ENCODE measurements around the gene FA2H.
"Not testable (repeated sequence)": the region's sequence is repeated elsewhere in the genome, so short reads cannot be mapped to it uniquely, and the experiment has no call there.

FA2H gene

GRCh38 chr16:74720579-74720978 is 54.0 kb downstream of the FA2H start:
- DNase-seq, result no peak

- DNase-seq, result no peak
Measured at GRCh38 chr16:74718741-74719610, 55.6 kb downstream of the FA2H start.

- no peak for DNase-seq
Measured at GRCh38 chr16:74718140-74718539, 56.5 kb downstream of the FA2H start.

GRCh38 chr16:74717367-74717766 is 57.3 kb downstream of the FA2H start:
- DNase-seq, result no peak

GRCh38 chr16:74716355-74716754 is 58.3 kb downstream of the FA2H start:
- no peak for DNase-seq

GRCh38 chr16:74713876-74714275 is 60.7 kb downstream of the FA2H start:
- no peak for DNase-seq

- DNase-seq, result no peak
Measured at GRCh38 chr16:74713325-74713724, 61.3 kb downstream of the FA2H start.

GRCh38 chr16:74711938-74712337 is 62.7 kb downstream of the FA2H start:
- DNase-seq, result no peak

GRCh38 chr16:74710401-74710800 is 64.2 kb downstream of the FA2H start:
- no peak for DNase-seq

GRCh38 chr16:74709441-74709877 is 65.2 kb downstream of the FA2H start:
- peak; percentile 93 for DNase-seq

- DNase-seq, result peak; percentile 87
Measured at GRCh38 chr16:74700438-74701225, 74.0 kb downstream of the FA2H start, which contains the start of gene MLKL. MLKL (minus strand) TSS chr16:74700862; CDS start chr16:74695757, 5,105 bp downstream.

- peak; percentile 68 for DNase-seq
Measured at GRCh38 chr16:74700116-74700437, 74.5 kb downstream of the FA2H start.

- DNase-seq, result no peak
Measured at GRCh38 chr16:74699666-74700065, 75.0 kb downstream of the FA2H start.

GRCh38 chr16:74698222-74698621 is 76.4 kb downstream of the FA2H start:
- no peak for DNase-seq

GRCh38 chr16:74695450-74696422 is 78.9 kb downstream of the FA2H start:
- peak; percentile 81 for DNase-seq

GRCh38 chr16:74691093-74691855 is 83.3 kb downstream of the FA2H start:
- DNase-seq, result no peak

GRCh38 chr16:74682556-74682955 is 92.1 kb downstream of the FA2H start:
- DNase-seq, result no peak

- DNase-seq, result no peak
Measured at GRCh38 chr16:74680681-74681080, 93.9 kb downstream of the FA2H start.

GRCh38 chr16:74679983-74680382 is 94.6 kb downstream of the FA2H start:
- no peak for DNase-seq

GRCh38 chr16:74677868-74678267 is 96.8 kb downstream of the FA2H start:
- DNase-seq, result no peak

- DNase-seq, result no peak
Measured at GRCh38 chr16:74673876-74674275, 100.7 kb downstream of the FA2H start.

GRCh38 chr16:74668877-74669276 is 105.7 kb downstream of the FA2H start:
- DNase-seq, result not testable (repeated sequence)
